Progenitor cell of endocrine pancreas (in vitro differentiated cells): Measurements from ENCODE around the gene EZH1. TPM values are rescaled to one million over a fixed set of nuclear protein-coding genes. Genes with fewer than 3 reads are reported as not detected.
"Not testable (repeated sequence)": the region's sequence is repeated elsewhere in the genome, so short reads cannot be mapped to it uniquely, and the experiment has no call there.

Experiments used
- DNase-seq: peaks from one replicate; pipeline ENCODE4 v3.0.0; 2021; ENCODE audit warnings: low spot score; ENCODE audit not compliant: unreplicated experiment
- H3K27ac Mint-ChIP-seq: 2 replicates; pipeline ENCODE4 v1.8.0; 2021; ENCODE audit warnings: mild to moderate bottlenecking, moderate library complexity, mixed read lengths
- H3K27me3 Mint-ChIP-seq: 2 replicates; pipeline ENCODE4 v1.8.0; 2021; ENCODE audit warnings: mixed read lengths
- H3K36me3 Mint-ChIP-seq: 2 replicates; pipeline ENCODE4 v1.8.0; 2022; ENCODE audit warnings: mixed read lengths; ENCODE audit not compliant: insufficient read depth
- H3K4me1 Mint-ChIP-seq: 2 replicates; pipeline ENCODE4 v1.8.0; 2021; ENCODE audit warnings: low read depth, mixed read lengths
- H3K4me3 Mint-ChIP-seq: 2 replicates; pipeline ENCODE4 v1.8.0; 2021; ENCODE audit warnings: low read depth, mild to moderate bottlenecking, moderate library complexity, mixed read lengths
- H3K9me3 Mint-ChIP-seq: 2 replicates; pipeline ENCODE4 v1.8.0; 2021; ENCODE audit warnings: low read depth, mixed read lengths
- CTCF ChIP-seq: fragments of 200-600 bp; sonication (generic); IDR thresholded peaks from one replicate; pipeline ENCODE4 v1.5.0; 2021; ENCODE audit warnings: antibody characterized with exemption, mild to moderate bottlenecking; ENCODE audit not compliant: unreplicated experiment
- total RNA-seq: library from RNA; stranded (reverse); gene quantifications from 2 replicates; pipeline ENCODE4 v1.2.1, GENCODE V29; 2021

EZH1 gene
- total RNA-seq, 1 donor from 2014 or later = 31.9 TPM

DNA sequence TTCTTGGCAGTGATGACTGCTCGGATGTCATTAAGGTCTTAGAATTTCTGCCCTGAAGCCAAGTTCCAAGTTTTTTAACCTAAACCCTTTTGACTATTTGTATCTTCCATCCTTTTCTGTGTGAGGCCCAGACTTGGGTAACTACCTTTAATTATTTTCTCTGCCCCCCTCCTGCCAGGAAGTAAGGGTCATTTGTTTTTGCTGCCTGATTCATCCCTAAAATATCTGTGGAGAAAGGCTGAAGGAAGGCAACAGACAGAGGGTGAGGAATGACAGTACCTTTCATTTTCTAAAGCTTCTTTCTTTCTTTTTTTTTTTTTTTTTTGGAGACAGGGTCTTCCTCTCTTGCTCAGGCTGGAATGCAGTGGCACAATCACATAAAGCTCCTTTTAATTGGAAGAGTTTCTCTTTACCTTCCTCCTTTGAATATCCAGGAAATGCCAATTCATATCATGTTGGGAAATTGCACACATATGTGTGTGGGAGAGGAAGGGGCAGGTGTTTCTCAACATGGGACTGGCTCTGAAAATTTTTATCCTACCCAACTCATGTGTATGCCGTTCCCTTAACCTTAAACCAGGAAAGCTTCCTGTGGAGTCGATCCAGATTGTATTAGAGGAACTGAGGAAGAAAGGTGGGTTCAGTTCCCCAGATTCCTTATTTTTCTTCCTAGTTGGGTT is 29.4 kb upstream of the EZH1 start:
- Mint-ChIP-seq H3K4me1 (peaks cover 21% of the 10 kb centered on the region), H3K27me3 (no peaks in the 10 kb centered on the region), H3K27ac (peak overlapping the region; percentile 97), H3K36me3 (peaks cover 9% of the 10 kb centered on the region), H3K4me3 (peak overlapping the region; percentile 100), H3K9me3 (no peaks in the 10 kb centered on the region)
- DNase-seq = no peak
- TF ChIP-seq CTCF = no peak

DNA sequence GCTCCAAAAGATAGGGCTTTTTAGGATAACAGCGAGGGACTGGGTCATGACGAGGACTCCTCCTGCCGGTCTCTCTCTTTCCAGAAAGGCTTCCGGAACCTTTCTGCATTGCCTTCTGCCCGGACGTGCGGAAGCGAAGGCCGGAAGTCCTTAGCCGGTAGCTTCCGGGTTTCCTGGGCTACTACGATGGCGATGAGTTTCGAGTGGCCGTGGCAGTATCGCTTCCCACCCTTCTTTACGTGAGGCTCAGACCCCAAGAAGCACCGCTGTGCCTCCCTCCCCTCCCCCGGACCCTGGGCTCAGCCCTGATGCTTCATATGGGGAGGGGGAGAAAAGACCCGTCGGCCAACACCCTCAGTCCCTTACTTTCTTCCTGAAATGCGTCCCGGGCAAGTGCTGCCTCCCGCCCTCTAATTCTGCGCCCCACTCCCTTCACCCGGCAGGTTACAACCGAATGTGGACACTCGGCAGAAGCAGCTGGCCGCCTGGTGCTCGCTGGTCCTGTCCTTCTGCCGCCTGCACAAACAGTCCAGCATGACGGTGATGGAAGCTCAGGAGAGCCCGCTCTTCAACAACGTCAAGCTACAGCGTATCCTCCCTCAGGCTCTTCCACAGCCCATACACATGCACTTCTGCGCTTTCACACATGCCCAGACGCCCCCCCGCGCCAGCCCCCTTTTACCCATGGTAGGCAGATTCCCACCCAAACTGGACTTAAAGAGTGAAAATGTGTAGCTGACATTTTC is 28.6 kb upstream of the EZH1 start, which contains the start of gene VPS25:
Gene VPS25, plus strand, starts transcription at position 160 of the 746 bp plus-strand sequence. Its CDS starts 27 bp downstream, at position 187.
- no peak for DNase-seq
- peak; percentile 11 for TF ChIP-seq CTCF
- no peaks in the 10 kb centered on the region for H3K9me3 Mint-ChIP-seq
- H3K27me3 Mint-ChIP-seq = peaks cover under 1% of the 10 kb centered on the region
- peak within 1 kb of the TSS; percentile 100 for H3K4me3 Mint-ChIP-seq
- peaks cover 21% of the 10 kb centered on the region for H3K4me1 Mint-ChIP-seq
- H3K27ac Mint-ChIP-seq = peak within 1 kb of the TSS; percentile 97
- peaks cover 9% of the 10 kb centered on the region for H3K36me3 Mint-ChIP-seq

DNA sequence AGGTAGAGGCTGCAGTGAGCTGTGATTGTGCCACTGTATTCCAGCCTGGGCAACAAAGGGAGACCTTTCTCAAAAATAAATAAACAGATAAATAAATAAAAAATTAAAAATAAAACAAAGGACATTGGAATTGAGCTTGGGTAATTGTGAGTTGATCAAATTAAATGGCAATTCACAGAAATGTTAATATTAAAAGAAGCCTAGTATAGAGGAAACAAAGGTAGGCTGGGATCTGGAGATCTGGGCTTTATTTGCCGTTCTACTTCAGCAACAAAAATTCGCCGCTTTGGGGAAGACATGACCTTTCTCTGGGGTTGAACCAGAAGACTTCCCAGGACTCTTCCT is 28.1 kb upstream of the EZH1 start:
- H3K4me1 Mint-ChIP-seq = peaks cover 21% of the 10 kb centered on the region
- H3K4me3 Mint-ChIP-seq = peak overlapping the region; percentile 100
- peaks cover 8% of the 10 kb centered on the region for H3K36me3 Mint-ChIP-seq
- H3K9me3 Mint-ChIP-seq = no peaks in the 10 kb centered on the region
- no peak for DNase-seq
- no peak for TF ChIP-seq CTCF
- peaks cover 6% of the 10 kb centered on the region for H3K27me3 Mint-ChIP-seq
- H3K27ac Mint-ChIP-seq = peak overlapping the region; percentile 97

- H3K36me3 Mint-ChIP-seq, H3K4me3 Mint-ChIP-seq, DNase-seq, H3K27ac Mint-ChIP-seq, H3K9me3 Mint-ChIP-seq: not testable (repeated sequence)
- H3K27me3 Mint-ChIP-seq = peaks cover 17% of the 10 kb centered on the region
- peaks cover 21% of the 10 kb centered on the region for H3K4me1 Mint-ChIP-seq
These were observed 25.1 kb upstream of the EZH1 start for GRCh38 chr17:42769964-42770363.

DNA sequence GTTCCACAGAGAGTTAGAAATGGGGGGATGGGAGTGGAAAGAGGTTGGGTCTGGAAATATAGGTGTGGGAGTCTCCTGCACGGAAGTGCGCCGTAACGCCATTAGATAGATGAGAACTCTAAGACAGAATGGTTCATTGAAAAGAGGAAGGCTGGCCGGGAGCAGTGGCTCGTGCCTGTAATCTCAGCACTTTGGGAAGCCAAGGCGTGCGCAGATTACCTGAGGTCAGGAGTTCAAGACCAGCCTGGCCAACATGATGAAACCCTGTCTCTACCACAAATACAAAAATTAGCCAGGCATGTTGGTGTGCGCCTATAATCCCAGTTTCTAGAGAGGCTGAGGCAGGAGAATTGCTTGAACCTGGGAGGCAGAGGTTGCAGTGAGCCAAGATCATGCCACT is 23.2 kb upstream of the EZH1 start:
- H3K4me3 Mint-ChIP-seq, H3K9me3 Mint-ChIP-seq, H3K36me3 Mint-ChIP-seq, H3K27ac Mint-ChIP-seq, DNase-seq: not testable (repeated sequence)
- H3K4me1 Mint-ChIP-seq = peaks cover 12% of the 10 kb centered on the region
- peaks cover 20% of the 10 kb centered on the region for H3K27me3 Mint-ChIP-seq

DNA sequence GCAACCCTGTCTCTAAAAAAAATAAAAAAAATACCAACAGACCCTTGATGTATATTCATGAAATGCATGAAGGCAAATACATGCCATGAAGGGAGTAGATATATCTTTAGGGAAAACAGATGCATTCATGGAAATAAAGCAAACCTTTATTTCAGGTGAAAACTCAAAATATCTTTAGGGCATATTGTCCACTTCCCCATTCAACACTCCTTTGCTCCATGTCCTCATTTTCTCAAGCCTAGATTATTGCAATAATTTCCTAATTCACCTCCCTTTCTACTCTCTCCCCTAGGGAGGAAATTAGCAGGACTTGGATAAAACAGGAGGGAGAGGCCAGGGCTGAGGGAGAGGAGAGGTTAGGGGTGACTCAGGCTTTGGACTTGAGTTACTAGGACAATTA is 22.7 kb upstream of the EZH1 start:
- peaks cover 25% of the 10 kb centered on the region for H3K27me3 Mint-ChIP-seq

More for the DNA sequence above, 22.7 kb upstream of the EZH1 start:
- Mint-ChIP-seq H3K4me3 (no peak overlapping the region), H3K4me1 (peaks cover 10% of the 10 kb centered on the region), H3K9me3 (no peaks in the 10 kb centered on the region), H3K27ac (peak overlapping the region; percentile 63), H3K36me3 (no peaks in the 10 kb centered on the region)
- no peak for TF ChIP-seq CTCF
- DNase-seq = no peak
